GM18520 (cell line): ENCODE results near the gene BSDC1.

Experiments
- ATAC-seq: cut with Tn5 transposase; IDR thresholded peaks from one replicate; pipeline ENCODE4 v1.9.1; 2021; ENCODE audit not compliant: unreplicated experiment

Gene BSDC1

DNA sequence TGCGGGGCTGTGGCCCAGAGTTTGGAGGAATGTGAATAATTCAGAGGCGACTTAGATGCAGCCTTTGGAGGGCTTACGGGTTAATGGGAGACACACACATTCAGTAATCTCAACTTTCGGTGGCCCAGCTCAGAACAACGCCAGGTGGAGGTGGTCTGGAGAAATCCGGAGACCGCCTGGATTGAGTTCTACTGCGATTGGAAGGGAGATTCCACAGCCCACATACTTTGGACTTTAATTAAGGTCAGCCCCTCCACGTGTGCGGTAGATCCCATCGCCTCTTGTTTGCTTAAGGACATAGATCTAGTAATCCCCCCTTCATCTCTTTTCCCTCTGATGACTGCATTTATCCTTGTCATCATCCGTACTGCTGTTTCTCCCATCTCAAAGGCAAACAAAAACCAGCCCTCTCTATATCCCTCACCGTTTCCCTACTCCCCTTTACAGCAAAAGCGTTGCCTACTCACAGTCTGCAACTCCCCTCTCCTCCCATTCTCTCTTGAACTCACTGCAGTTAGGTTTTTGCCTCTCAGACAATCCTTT, 720 bp upstream of the BSDC1 start:
- no peak for ATAC-seq

DNA sequence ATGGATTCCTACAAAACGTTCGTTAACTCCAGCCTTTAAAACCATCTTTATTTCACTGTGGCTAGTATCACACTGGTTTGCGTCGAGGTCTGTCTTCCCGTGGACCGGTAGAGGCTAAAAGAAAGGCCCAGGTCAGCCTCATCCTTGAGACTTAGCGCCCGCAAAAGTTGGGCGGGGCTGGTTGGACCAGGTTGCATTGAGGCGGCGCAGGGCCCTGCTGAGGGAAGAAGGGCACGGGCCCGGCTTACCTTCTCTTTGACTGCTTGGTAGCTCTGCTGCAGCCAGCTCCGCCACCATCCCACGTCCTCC, 455 bp downstream of the BSDC1 start:
- no peak for ATAC-seq

DNA sequence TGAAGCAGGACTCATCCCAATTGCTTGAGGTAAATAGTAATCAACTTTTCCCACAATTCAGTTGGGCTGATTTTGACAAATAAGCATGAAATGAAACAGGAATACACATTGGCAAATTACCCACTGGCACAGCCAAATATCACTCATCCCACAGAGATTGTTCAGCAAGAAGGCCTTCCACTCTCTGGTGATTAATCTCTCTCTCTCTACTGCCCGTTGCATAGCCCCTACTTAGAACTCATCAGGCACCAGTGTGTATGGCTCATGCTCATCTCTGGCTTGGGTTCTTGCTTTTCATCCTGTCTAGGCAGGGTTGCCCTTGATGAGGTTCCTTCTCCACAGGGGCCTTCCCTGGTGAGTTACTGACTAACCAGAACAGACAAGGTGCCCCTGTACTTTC, 1.1 kb downstream of the BSDC1 start:
- ATAC-seq: no peak

DNA sequence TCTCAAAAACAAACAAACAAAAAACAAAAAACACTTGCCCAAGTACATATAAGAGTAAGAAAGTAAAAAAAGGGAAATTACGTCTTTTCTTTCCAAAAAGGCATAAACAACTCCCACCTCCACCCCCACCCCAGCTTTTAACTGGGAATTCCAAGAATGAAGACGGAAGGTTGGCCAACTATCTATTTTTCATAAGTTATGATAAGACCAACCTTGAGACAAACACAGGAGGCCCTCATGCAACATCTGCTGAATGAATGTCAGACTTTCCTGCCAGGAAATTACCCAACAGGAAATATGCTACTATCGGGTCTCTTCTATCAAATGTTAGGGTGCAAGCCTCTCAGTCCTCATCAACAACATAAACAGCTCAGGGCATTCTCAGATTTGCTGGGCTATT, 1.9 kb downstream of the BSDC1 start:
- no peak for ATAC-seq

DNA sequence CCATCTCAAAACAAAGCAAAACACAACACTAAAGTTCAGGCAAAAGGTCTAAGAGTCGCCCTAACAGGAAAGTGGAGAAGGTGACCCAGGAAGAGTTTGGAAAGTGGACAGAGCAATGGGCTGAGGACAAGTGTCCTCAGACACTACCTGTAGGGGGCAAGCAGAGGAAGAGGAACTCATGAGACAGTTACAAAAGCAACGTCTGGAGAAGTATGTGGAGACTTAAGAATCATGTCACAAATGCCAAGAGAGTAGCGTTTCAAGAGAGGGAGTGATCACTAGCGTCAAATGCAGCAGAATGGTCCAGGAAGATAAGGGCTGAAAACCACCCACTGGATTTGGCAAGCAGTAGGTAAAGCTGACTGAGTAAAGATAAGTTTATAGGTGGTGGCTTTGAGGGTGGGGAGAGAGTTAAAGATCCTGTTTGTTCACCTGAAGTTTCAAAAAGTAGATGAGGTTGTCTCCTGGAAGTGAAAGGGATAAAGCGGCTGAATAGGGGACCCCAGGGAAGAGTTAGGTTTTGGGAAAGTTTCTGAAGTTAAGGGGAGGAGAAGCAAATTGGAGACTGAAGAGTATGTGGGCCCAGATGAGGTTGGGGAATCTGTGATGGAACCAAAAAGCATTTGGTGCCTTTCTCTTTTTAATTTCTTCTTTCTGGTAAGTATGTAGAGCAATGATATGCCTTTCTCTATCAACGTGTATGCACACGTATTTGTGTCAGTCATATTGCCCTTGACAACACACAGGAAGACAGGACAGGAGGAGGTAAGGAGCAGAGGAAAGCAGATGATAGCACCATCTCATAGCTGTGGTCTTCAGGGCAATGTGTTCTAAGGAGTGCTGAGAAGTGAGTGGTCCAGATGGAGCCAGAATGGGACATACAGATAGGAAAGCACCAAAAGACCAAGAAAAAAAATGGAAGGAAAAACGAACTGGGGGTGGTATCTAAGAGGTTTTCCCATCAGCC, 3.1 kb downstream of the BSDC1 start:
- no peak for ATAC-seq

DNA sequence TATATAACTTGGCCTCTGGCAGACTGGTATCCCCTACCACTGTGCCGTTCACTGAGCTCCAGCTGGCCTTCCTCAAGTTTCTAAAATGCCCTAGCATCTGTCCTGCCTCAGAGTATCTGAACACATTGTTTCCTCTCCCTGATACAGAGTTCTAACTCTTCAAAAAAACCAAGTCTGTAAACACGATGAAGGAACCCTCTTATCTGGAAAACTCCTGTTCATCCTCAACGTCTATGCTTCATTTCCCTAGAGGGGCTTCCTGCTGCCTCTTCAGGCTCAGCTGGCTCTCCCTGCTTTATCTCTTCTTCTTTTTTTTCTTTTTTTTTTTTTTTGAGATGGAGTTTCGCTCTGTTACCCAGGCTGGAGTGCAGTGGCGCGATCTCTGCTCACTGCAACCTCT, 5.6 kb downstream of the BSDC1 start:
- ATAC-seq: no peak

DNA sequence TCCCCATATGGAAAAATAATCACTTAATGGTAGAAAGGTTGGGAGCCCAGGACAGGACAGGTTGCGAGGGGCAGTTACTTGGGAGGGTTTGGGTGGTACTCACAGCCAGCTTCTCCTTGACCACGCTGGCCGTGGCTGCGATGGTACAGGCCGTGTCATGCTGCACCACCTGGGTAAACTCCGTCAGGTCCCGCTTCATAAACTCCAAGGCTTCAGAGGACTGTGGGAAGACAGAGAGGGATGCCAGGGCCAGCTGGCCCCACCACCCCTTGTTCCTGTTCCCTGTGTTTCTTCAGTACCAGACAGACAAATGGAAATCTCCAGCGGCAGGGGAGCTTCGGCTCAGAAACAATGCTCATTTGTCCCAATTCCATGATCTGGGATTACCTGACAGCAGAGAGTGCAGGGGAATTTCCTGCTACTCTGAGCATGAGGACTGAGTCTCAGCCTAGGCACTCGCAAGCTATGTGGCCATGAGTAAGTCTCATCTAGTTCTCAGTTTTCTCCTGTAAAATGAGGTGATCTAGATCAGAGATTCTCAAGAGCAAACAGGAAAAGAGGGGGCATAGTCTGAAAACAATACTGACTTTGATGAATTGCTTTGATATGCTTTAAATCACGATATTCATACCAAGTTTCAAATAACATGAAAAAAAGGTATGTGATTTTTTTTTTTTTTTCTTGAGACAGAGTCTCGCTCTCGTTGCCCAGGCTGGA, 7.4 kb downstream of the BSDC1 start:
- ATAC-seq: no peak

DNA sequence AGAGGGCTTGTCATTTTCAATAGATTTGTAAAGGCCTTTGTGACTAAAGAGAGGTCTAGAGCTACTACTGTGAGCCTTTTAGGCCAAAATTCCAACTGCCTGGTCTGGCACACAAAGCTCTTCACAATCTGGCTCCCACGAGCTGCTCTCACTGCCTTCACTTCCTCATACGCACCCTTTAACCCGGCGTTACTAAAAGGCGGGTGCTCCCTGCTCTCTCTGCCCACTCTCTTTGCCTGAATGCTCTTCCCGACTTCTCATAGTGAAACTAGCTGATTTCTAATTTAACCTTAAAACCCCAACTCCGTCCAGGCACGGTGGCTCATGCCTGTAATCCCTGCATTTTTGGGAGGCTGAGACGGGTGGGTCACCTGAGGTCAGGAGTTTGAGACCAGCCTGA, 14.2 kb downstream of the BSDC1 start:
- no peak for ATAC-seq

DNA sequence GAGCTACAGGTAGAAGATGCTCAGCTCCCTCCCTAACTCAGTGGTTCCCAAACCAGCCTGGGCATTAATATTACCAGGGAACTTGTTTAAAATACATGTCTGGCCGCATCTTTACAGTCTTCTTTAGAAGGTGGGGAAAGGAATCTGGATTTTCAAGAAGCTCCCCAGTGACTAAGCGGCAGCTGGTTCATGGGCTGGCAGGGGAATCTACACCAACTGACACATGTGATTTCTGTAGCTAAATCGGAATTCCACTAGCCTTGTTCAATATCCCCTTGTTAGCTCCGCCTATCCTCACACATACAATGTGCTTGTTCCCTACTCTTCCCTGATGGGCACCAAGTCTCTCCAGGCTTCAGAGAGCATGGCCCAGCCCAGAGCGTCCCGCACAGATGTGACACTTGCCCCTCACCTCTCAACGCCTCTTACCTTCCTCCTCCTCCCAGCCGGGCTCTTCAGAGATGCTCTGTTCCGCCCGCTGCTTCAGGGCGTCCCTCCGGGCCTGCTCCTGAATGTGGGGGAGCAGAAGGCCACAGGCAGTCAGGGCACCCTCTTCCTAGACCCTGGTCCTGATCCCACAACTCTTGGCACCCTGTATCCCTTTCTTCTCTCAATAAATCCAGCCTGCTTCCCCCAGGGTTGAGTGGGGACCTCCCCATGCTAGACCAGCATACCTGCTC, 16.6 kb downstream of the BSDC1 start:
- ATAC-seq: no peak

DNA sequence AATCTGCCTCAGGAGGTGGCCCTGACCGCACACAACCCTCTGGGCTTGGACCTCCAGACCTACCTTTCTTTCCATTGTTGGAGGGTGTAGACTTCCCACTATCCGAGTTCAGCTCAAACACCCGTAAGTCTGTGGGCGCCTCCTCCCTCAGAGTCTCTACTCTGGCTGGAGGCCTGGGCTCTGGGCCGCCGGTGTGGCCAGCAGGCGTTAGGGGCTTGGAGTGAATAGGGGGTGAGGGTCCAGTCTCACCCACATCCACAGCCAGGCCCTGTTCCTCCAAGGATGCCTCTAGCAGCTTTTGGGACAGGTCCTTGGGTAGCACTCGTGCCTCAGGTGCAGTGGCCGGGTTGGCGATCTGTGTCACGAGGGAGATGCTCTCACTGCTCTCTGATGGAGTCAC, 18.0 kb downstream of the BSDC1 start:
- no peak for ATAC-seq

DNA sequence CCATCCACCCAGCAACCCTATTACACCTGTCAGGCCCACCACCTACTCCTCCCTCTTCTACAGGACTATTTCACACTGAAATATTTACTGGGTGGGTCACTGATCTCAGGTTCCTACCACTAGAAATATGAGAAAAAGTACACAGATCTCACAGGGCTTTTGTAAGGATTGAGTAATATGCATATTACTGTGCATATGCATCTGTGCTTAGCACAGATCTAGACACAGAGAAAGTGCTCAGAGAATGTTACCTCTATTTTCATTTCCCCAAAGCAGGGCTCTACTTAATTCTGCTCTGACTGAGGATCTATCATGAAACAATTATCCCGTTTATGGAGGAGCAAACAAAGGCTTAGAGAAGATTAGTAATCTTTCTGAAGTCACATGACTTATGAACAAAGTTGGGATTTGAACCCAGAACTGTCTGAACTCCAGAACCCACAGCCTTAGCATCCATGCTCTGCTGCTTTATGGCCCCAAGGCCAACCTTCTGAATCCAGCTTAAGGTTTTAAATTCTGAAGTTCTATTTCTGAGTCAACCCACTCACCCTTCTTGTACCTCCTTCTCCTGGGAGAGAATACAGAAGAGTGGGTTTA, 20.1 kb downstream of the BSDC1 start:
- ATAC-seq: no peak

DNA sequence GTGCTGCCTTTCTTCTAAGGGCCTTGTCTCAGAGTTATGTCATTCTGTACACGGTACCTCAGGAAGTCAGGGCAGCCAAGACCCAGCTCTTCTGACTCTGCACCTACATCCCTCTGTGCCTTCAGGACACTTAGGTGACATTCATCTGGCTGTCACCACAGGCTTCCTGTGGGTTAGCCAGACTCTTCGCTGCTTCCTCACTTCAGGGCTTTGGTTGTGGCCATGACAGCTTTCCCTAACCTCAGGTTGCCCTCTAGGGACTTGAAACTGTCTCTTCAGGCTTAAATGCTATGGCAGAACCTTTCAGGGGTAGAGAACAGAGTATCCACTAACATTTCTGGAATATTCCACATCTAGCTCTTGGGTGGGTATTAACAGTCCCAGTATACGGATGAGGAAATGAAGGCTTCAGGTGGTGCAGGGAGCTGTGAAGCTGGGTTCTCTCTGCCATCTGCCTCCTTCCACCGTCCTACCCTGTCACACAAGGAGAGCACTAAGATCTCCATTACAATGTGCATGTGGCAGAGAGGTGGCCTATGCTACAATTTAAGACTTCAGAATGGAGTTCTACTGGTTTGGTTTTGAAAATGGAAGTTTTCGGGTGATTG, 22.0 kb downstream of the BSDC1 start:
- no peak for ATAC-seq

DNA sequence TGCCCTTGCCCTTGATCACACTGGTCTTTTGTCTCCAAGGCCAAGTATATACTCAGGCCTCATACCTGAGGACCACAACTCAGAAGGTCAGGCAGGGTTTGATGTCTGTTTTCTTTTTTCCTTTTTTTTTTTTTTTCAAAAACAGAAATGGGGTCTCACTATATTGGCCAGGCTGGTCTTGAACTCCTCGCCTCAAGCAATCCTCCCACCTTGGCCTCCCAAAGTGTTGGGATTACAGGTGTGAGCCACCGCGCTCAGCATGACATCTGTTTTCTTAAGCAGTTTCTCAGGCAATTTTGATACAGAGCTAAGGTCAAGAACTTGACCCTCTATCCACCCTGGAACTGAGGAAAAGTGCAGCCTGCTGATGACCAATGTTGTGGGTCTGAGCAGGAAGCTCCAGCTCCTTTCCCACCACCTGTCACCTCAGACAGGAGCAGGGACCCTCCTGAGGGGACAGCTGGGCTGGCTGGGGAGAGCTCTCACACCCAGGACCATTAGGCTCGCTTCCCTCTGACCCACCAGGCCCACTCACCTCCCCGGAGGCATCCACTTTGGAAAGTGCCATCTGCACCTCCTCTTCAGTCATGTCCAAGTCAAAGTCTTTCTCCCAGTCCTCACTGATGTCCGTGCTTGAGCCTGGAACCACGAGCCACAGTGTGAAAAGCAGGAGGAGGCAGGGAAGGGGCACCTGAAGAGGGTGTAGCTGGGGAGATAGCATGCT, 26.2 kb downstream of the BSDC1 start:
- no peak for ATAC-seq

DNA sequence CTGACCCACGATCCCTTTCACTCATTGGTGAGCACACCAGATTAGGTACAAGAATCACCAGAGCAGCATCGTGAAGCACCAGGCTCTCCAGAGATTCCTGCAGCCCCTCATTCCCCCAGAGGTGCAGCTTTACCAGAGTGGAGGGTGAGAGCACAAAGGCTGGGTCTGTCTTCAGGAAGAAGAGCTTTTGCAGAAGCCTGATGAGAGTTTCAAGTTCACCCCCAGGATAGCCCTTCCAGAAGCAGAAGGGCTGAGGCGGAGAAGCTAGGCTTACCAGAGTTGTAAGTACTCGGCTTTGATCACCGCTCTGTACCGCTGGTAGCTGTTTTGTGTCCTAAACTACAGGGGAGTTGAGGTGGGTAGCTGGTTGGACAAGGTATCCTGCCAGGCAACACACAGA, 28.8 kb downstream of the BSDC1 start:
- no peak for ATAC-seq

DNA sequence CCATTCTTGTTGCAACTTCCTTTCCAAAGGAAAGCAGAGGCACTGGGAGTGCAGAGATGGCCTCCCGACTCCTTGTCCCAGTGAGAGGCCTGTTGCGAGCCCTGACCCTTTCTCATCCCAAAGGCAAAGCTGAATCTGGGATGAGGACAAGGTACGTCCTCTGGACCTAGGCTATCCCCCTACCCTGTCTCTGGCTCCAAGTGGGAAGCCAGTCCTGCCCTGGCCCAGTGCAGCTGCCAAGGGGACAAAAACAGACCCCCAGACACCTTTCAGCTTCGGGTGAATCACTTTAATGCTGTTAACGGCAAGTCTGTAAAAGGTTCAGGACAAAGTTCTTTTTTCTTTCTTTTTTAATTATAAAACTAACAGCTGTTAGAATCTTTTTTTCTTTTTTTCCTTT, 29.4 kb downstream of the BSDC1 start:
- ATAC-seq: no peak

DNA sequence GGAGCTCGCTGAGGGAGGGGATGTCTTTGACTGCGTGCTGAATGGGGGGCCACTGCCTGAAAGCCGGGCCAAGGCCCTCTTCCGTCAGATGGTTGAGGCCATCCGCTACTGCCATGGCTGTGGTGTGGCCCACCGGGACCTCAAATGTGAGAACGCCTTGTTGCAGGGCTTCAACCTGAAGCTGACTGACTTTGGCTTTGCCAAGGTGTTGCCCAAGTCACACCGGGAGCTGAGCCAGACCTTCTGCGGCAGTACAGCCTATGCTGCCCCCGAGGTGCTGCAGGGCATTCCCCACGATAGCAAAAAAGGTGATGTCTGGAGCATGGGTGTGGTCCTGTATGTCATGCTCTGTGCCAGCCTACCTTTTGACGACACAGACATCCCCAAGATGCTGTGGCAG, 30.5 kb downstream of the BSDC1 start:
- ATAC-seq: no peak

DNA sequence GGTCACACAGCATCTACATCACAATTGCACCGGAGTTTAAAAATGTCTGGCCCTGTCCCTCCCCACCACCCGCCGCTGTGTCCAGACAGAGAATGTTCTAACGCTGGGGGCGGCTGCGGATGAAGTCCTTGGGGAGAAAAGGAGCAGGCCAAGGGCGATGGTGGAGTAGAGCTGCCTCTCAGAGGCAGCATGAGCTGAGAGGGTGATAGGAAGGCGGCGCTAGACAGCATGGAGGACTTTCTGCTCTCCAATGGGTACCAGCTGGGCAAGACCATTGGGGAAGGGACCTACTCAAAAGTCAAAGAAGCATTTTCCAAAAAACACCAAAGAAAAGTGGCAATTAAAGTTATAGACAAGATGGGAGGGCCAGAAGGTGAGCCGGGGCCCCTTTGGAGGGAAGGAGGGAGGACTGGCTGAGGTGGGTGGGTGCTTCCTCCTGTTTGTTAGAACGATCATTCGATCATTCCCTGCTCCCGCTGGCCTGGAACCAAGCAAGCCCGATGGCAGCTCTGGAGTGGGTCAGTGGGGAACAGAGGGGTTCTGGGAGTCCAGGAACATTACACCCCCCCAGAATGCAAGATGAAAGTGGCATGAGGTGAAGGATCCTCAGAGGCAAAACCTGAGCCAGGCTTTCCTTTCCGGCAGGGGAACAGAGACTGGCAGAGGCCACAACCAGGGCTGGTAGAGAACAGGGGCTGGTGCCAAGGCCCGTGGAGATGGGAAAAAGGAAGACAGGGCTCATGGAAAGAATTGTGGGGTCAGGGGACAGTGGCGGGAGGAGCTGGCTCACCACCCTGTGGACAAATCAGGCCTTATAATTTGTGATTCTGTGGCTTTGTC, 31.5 kb downstream of the BSDC1 start, which contains the start of the genes FAM229A and TSSK3:
FAM229A (minus strand) TSS at position 12 of the 840 bp plus-strand sequence. CDS start 394 bp downstream, outside the sequence.
TSSK3 (plus strand) TSS at position 66 of the 840 bp plus-strand sequence; CDS start at position 229, 163 bp downstream.
- ATAC-seq: no peak

DNA sequence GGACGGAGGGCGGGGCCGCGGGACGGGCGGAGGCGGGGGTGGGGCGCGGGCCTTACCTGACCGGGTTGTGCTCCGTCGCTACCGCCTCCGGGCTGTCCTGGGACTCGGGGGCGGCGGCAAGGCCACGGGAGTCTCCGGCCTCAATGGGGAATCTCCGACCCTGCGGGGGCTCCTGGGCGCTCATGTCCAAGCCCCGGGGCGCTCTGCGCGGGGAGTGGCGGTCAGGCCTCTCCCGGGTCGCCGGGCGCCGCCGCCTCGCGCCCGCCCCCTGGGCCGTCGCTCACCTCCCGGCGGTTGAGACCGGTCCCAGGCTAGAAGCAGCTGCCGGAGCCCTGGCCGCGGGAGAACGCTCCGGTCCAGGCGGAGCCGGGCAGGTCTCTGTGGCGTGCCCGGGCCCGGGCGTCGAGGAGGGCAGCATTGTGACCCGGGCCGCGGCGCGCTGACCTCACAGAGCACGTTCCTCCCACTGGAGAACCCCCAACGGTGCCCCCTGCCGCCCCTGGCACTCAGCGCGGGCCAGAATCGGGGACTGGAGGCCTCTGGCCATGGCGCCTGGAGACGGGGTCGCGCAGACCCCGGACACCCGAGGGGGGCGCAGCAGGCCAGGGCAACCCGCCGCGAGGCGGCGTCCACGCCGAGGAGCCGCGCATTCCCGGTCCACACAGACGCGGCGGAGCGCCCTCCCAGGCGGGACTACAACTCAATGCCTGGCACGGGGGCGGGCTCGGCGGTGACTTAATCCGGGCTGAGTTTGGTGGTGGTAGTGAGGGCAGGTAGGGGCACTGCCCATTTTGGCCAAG, 32.4 kb downstream of the BSDC1 start:
- ATAC-seq: no peak
